HG03439 (cell line): Measurements from ENCODE around the gene STOM.

Experiments
- ATAC-seq: cut with Tn5 transposase; IDR thresholded peaks from one replicate; pipeline ENCODE4 v1.9.1; 2021; ENCODE audit warnings: mild to moderate bottlenecking, moderate library complexity; ENCODE audit not compliant: unreplicated experiment

Gene STOM

DNA sequence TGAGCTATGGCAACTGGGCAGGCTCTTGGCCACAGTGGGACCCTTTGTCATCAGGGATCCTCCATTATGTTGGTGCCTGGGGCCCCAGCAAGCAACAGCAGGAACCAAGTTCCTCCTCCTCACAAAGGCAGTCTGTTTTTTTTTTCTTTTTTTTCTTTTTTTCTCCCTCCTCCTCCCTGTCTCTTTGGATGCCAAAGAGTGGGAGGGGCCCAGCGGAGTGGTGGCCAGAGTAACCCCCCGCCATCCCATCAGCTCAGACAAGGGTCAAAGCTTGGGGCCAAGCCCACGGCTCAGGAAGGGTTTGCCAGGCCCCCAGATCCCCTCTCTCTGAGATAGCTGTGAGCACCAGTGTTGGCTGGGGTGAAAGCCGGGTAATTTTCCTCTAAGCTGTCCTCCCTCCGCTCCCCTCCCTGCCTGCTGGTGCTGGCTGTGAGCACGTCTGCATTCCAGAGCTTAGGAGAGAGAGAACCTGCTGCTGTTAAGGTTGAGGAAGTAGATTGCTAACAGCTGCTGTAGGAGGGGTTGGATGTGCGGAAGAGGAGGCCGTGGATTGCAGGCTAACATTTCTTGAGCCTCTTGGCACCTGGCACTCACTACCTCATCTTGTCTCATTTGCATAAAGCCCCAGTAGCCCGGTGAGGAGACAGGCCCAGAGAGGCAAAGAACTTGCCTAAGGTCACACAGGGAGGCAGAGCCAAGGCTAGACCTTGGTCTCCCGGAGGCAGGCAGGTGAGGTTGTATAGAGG is 80.9 kb downstream of the STOM start:
- ATAC-seq, result no peak
